MM.1S (cell line): ENCODE measurements around the gene HSPG2.
"Not testable (repeated sequence)": the region's sequence is repeated elsewhere in the genome, so short reads cannot be mapped to it uniquely, and the experiment has no call there.

Experiments used
- CTCF ChIP-seq: fragments of 300-600 bp; sonication (generic); IDR thresholded peaks from 2 replicates; pipeline ENCODE4 v1.5.1; 2016; ENCODE audit warnings: antibody characterized with exemption, low read length, mixed read lengths
- EZH2 ChIP-seq: fragments of 300-600 bp; sonication (generic); optimal IDR thresholded peaks from 2 replicates; pipeline ENCODE3; 2017; ENCODE audit warnings: low read depth, mild to moderate bottlenecking, antibody characterized with exemption, low read length, mixed read lengths
- EZH2phosphoT487 ChIP-seq: fragments of 300-600 bp; sonication (generic); IDR thresholded peaks from 2 replicates; pipeline ENCODE4 v1.6.1; 2018; ENCODE audit warnings: antibody characterized with exemption, low read length

- TF ChIP-seq CTCF, EZH2, EZH2phosphoT487: not testable (repeated sequence)
Measured at GRCh38 chr1:21917239-21917631, 19.9 kb downstream of the HSPG2 start.
